NCI-H1694 (cell line): ENCODE results near the gene HSPG2.
"Not testable (repeated sequence)": the region's sequence is repeated elsewhere in the genome, so short reads cannot be mapped to it uniquely, and the experiment has no call there.

Source experiments
- DNase-seq: peaks from one replicate; lab custom pipeline; 2025; lab: John Stamatoyannopoulos, UW

The HSPG2 gene

DNA sequence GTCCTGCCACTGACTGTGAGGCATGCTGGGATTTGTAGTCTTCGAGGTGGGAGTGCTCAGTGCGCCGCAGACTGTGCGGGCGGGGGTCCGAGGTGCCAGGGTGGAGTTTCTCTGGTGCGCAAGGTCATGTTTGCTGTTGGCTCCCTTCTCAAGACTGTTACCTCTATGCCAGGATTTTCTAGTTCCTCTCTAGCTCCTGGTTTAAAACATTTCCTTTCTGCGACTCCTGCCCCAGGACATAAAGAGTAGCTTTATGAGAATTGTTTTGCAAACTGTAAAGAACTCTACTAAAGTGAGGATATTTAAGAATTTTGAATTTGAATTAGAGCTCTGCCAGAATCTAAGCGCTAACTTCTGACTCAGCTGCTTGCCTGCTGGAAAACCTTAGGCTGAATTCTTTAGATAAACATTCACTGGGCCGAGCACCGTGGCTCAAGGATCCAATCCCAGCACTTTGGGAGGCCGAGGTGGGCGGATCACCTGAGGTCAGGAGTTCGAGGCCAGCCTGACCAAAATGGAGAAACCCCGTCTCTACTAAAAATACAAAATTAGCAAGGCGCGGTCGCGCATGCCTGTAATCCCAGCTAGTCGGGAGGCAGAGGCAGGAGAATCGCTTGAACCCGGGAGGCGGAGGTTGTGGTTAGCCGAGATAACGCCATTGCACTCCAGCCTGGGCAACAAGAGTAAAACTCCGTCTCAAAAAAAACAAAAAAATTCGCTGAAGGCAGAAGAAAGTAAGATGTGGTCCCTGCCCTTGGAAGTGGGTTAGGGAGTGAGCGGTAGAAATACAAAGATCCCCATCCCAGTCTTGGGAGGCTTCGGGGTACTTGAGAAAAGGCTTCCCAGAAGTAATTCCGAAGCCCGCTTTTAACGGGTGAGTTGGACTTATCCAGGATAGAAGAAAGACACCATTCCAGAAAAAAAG, 153.2 kb downstream of the HSPG2 start:
- DNase-seq = no peak

GRCh38 chr1:21782868-21783678, 154.0 kb downstream of the HSPG2 start, which contains the start of gene USP48:
Gene USP48 (minus strand): TSS chr1:21783149. CDS start chr1:21782957, 192 bp downstream.
- DNase-seq = peak; percentile 84

DNA sequence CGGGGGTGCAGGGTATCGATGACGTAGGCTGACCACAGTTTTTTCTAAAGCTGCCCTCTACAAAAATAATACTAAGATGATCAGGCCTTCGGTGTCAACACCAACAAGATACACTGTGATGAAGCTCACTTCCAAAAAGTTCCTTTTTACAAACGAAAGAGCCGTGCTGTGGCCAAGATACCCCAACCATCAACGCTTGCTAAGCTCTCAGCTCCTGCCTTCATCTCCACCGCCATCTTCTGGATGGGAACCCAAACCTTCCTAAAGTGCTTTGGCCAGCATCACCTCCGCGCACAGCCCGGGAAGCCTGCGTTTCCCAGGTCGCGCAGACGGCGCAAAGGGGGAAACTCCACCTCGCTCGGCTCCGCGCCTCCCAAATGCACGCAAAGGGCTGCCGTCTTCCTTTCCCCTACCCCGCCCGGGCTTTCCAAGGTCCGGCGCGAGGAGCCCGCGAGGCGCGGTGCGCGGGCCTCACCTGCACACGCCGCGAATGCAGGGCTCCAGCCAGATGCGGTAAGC, 154.7 kb downstream of the HSPG2 start:
- DNase-seq = peak; percentile 32

GRCh38 chr1:21781815-21782348, 155.2 kb downstream of the HSPG2 start:
- no peak for DNase-seq

DNA sequence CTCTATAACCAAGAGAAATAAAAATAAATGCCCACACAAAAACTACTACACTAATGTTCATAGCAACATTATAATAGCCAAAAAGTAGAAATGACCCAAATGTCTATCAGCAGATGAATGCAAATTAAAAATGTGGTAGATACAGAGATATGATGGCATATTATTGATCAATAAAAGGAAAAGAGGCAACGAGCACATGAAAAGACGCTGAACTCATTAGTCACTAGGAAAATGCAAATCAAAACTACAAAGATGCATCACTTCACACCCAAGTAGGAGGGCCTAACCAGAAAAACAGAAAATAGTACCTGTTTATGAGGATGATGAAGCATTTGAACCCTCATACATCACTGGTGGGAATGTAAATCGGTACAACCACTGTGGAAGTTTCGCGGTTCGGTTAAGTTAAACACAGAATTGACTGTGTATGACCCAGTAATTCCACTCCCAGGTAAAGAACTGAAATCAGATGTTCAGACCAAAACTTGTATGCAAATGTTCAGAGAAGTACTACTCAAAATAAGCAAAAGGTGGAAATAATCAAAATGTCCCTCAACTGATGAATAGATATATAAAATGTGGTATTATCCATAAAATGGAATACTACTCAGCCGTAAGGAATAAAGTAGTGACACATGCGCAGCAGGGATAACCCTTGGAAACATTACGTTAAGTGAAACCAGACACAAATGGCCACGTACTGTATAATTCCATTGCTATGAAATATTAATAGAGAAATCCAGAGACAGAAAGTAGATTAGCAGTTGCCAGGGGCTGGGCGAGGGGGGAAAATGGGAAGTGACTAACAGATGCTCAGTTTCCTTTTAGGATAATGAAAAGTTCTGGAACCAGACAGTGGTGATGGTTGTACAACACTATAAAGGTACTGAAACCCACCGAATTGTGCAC, 157.2 kb downstream of the HSPG2 start:
- DNase-seq = no peak

DNA sequence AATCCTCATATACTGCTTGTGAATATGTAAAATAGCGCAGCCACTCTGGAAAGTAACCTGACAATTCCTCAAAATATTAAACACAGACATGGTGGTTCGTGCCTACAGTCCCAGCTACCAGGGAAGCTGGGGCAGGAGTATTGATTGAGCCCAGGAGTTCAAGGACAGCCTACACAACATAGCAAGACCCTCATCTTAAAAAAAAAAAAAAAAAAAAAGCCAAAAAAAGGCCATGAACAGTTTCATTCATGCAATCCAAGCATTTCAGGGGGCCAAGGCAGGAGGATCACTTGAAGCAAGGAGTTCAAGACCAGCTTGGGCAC, 158.7 kb downstream of the HSPG2 start:
- DNase-seq = no peak

DNA sequence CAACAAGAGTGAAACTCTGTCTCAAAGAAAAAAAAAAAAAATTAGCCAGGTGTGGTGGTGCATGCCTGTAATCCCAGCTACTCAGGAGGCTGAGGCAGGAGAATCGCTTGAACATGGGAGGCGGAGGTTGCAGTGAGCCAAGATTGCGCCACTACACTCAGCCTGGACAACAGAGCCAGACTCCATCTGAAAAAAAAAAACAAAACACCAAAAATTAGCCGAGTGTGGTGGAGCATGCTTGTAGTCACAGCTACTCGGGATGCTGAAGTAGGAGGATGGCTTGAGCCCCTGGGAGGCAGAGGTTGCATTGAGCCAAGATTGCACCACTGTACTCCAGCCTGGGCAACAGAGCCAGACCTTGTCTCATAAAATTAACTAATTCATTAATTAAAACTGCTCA, 160.2 kb downstream of the HSPG2 start:
- DNase-seq = not testable (repeated sequence)

- no peak for DNase-seq
Measured at GRCh38 chr1:21775985-21776562, 161.0 kb downstream of the HSPG2 start.

DNA sequence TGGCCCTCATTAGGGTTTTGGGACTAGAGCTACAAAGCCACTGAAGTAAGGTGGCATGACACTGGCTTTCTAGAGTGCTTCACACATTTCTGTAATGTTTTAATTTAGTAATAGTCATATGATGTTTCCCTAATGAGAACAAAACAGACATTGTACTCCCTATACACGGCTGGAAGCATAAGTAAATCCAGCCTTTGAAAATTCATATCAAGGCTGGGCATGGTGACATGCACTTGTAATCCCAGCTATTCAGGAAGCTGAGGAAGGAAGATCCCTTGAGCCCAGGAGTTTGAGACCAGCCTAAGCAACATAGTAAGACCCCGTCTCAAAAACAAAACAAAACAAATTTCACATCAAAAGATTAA, 161.6 kb downstream of the HSPG2 start:
- no peak for DNase-seq

- no peak for DNase-seq
Measured at GRCh38 chr1:21774835-21775549, 162.1 kb downstream of the HSPG2 start.

GRCh38 chr1:21773585-21773984, 163.5 kb downstream of the HSPG2 start:
- DNase-seq = no peak
